Activated CD4-positive, alpha-beta T cell treated with anti-CD3 and anti-CD28 coated beads for 36 hours (primary cell): ENCODE data around the gene CREG1. TPM values are rescaled to one million over a fixed set of nuclear protein-coding genes. Genes with fewer than 3 reads are reported as not detected.
A peak's percentile ranks its signal among the peaks of the same experiment; 100 is the strongest.
"Not testable (repeated sequence)": the region's sequence is repeated elsewhere in the genome, so short reads cannot be mapped to it uniquely, and the experiment has no call there.

ENCODE experiments used
- ATAC-seq: fragments of 200-7000 bp; cut with Tn5 transposase; one replicate; pipeline ENCODE4 v1.10.0; 2021; ENCODE audit warnings: mild to moderate bottlenecking, moderate library complexity
- CTCF ChIA-PET: fragments of 350-600 bp; sonication (Branson Sonifier 250); formaldehyde crosslinking; loops from one replicate; lab custom pipeline; 2021; ENCODE audit warnings: antibody characterized with exemption; lab: Charles Lee
- POLR2A ChIA-PET: fragments of 350-600 bp; sonication (Branson Sonifier 250); formaldehyde crosslinking; loops from one replicate; lab custom pipeline; 2021; ENCODE audit warnings: antibody characterized with exemption, inconsistent platforms; lab: Charles Lee
- DNase-seq: peaks from one replicate; pipeline ENCODE4 v3.0.0-alpha.2; 2020
- H3K27ac Mint-ChIP-seq: one replicate; pipeline ENCODE4 v1.8.0; 2021; ENCODE audit warnings: mixed read lengths
- H3K27me3 Mint-ChIP-seq: one replicate; pipeline ENCODE4 v1.8.0; 2021; ENCODE audit warnings: mixed read lengths
- H3K36me3 Mint-ChIP-seq: one replicate; pipeline ENCODE4 v1.8.0; 2021; ENCODE audit warnings: low read depth, mixed read lengths
- H3K4me1 Mint-ChIP-seq: one replicate; pipeline ENCODE4 v1.8.0; 2021; ENCODE audit warnings: mixed read lengths
- H3K4me3 Mint-ChIP-seq: one replicate; pipeline ENCODE4 v1.8.0; 2021; ENCODE audit warnings: mild to moderate bottlenecking, moderate library complexity, mixed read lengths
- H3K9me3 Mint-ChIP-seq: one replicate; pipeline ENCODE4 v1.8.0; 2021; ENCODE audit warnings: low read depth, mixed read lengths
- intact Hi-C, 2 experiments: fragments of 100-400 bp; cut with DNase I in 1 of 2; cut with micrococcal nuclease in 1 of 2; formaldehyde crosslinking; loops; one replicate each; pipeline versions ENCODE4 v1.14.2 to v1.15.1; 2022 to 2024; cut with DNase I, micrococcal nuclease
- total RNA-seq, 2 experiments: library from RNA; stranded (reverse); gene quantifications; one replicate each; pipeline ENCODE4 v1.2.3, GENCODE V29; 2021

Gene CREG1
- total RNA-seq, 2 experiments from 2014 or later, result 8.8 to 9.4 TPM

DNA sequence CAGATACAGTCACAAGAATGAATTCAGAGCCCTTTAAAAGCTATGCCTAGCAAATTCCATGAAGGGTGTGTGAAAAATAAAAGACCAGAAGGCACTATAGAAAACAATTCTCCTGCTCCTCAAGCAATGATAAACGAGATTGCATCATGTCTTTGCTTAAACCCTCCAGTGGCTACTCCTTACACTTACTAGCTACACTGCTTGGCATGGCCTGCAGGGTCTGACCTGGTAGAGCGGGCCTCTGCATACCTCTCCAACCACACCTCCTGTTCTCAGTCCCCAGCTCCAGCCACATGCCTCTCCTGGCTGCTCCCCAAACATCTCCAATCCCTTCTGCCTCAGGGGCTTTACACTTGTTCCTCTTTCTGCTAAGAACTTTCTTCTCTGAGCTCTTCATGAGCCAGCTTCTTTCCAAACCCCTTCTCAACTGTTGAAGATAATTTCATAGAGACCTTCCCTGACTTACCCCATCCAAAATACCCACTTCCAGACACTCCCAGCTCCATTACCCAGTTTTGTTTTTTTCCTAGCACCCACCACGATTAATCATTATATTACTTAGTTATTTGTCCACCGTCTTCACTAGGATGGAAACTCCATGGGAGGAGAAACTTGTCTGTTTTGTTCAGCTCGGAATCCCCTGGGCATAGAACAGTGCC lies 11.2 kb upstream of the CREG1 start:
- ChIA-PET CTCF (interaction anchor here (0.6 to 3.8 kb wide), 7 partner anchors 9 to 163 kb away, joined by 3 to 13 read pairs (median 6); partner anchors contain the start of gene CREG1), POLR2A (interaction anchor here (1.2 kb wide), 1 partner anchor 11 kb away, joined by 5 read pairs; the partner anchor contains the start of gene CREG1)
- Mint-ChIP-seq H3K27ac (no peak overlapping the region), H3K4me1 (no peaks in the 10 kb centered on the region), H3K27me3 (no peaks in the 10 kb centered on the region), H3K4me3 (no peak overlapping the region), H3K36me3 (no peaks in the 10 kb centered on the region), H3K9me3 (no peaks in the 10 kb centered on the region)
- peak; percentile 36 for ATAC-seq
- no peak for DNase-seq
- intact Hi-C loops, result no loop called here

GRCh38 chr1:167563579-167564246 lies 10.2 kb upstream of the CREG1 start:
- Mint-ChIP-seq H3K4me1 (no peaks in the 10 kb centered on the region), H3K4me3 (no peak overlapping the region), H3K27ac (no peak overlapping the region), H3K9me3 (no peaks in the 10 kb centered on the region), H3K36me3 (no peaks in the 10 kb centered on the region), H3K27me3 (no peaks in the 10 kb centered on the region)
- DNase-seq, result no peak
- ATAC-seq, result no peak
- ChIA-PET POLR2A (no interaction called here), CTCF (interaction anchor here (1.3 to 3.8 kb wide), 7 partner anchors 8 to 124 kb away, joined by 3 to 13 read pairs (median 6); partner anchors contain the start of gene CREG1)
- intact Hi-C loops, result no loop called here

DNA sequence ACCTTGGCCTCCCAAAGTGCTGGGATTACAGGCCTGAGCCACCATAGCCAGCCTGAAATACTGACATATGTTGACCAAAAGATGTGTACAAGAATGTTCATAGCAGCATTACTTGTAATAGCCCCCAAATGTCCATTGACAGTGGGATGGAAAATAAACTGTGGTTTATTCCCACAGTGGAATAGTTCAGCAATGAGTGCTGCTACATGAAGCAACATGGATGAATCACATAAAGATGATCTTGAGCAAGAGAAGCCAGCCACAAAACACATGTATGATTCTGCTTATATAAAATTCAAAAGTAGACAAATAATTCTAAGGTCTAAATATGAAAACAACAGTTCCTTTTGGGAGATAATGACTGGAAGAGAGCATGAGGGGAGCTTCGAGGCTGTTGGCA lies 9.1 kb upstream of the CREG1 start:
- CTCF ChIA-PET, result interaction anchor here (0.6 to 1.3 kb wide), 3 partner anchors 9 to 179 kb away, joined by 3 to 5 read pairs (median 3); no protein-coding TSS in a partner anchor
- no peaks in the 10 kb centered on the region for H3K9me3 Mint-ChIP-seq
- no peaks in the 10 kb centered on the region for H3K36me3 Mint-ChIP-seq
- POLR2A ChIA-PET, result no interaction called here
- no peaks in the 10 kb centered on the region for H3K27me3 Mint-ChIP-seq
- intact Hi-C loops, result no loop called here
- H3K27ac Mint-ChIP-seq, result no peak overlapping the region
- no peak overlapping the region for H3K4me3 Mint-ChIP-seq
- no peaks in the 10 kb centered on the region for H3K4me1 Mint-ChIP-seq
- DNase-seq, result no peak
- no peak for ATAC-seq

DNA sequence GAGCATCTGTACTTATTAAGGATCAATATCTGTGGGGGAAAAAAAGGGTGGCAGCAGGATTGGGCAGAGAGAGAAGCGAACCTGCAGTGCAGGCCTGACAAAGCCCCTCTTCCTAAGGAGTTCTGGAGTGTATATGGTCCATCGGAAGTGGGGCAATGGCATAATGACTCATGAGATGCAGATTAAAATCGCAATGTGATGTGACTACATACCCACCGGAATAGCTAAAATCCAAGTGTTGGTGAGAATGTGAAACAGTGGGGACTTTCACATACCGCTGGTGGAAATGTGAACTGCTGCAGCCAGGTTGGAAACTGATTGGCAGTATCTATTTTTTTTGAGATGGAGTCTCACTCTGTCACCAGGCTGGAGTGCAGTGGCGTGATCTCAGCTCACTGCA lies 8.2 kb upstream of the CREG1 start:
- ChIA-PET CTCF (interaction anchor here (0.8 to 1.1 kb wide), 2 partner anchors 28 to 178 kb away, joined by 3 to 4 read pairs; no protein-coding TSS in a partner anchor), POLR2A (interaction anchor here (0.8 kb wide), 1 partner anchor 10 kb away, joined by 4 read pairs; no protein-coding TSS in a partner anchor)
- Mint-ChIP-seq H3K27me3 (no peaks in the 10 kb centered on the region), H3K4me1 (no peaks in the 10 kb centered on the region), H3K9me3 (no peaks in the 10 kb centered on the region), H3K36me3 (no peaks in the 10 kb centered on the region), H3K4me3 (no peak overlapping the region), H3K27ac (no peak overlapping the region)
- intact Hi-C loops, result no loop called here
- ATAC-seq (no peak), DNase-seq (no peak)

GRCh38 chr1:167555971-167556714 lies 2.6 kb upstream of the CREG1 start:
- ATAC-seq (peak; percentile 26), DNase-seq (peak; percentile 86)
- no peaks in the 10 kb centered on the region for H3K27me3 Mint-ChIP-seq
- H3K27ac Mint-ChIP-seq, result no peak overlapping the region
- ChIA-PET POLR2A (interaction anchor here (0.6 to 0.7 kb wide), 2 partner anchors 11 to 152 kb away, joined by 3 to 4 read pairs; no protein-coding TSS in a partner anchor), CTCF (interaction anchor here (0.6 to 4.3 kb wide), 47 partner anchors 8 to 677 kb away, joined by 3 to 33 read pairs (median 3); partner anchors contain the start of genes CD247 and DCAF6)
- no peak overlapping the region for H3K4me3 Mint-ChIP-seq
- no peaks in the 10 kb centered on the region for H3K9me3 Mint-ChIP-seq
- intact Hi-C loops, result loop anchor here (1.0 to 10.0 kb wide), 4 partner anchors 132 to 641 kb away; no protein-coding TSS in a partner anchor
- H3K36me3 Mint-ChIP-seq, result no peaks in the 10 kb centered on the region
- H3K4me1 Mint-ChIP-seq, result peaks cover 23% of the 10 kb centered on the region

DNA sequence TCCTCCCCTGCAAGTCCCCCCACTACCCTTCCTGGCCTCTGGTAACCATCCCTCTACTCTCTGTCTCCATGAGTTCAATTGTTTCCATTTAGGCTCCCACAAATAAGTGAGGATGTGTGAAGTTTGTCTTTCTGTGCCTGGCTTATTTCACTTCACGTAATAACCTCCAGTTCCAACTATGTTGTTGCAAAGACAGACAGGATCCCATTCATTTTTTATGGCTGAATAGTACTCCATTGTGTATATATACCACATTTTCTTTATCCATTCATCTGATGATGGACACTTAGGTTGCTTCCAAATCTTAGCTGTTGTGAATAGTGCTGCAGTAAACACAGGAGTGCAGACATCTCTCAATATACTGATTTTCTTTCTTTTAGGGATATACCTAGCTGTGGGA lies 1.5 kb upstream of the CREG1 start:
- CTCF ChIA-PET, result interaction anchor here (0.6 to 4.3 kb wide), 34 partner anchors 9 to 676 kb away, joined by 3 to 33 read pairs (median 4); partner anchors contain the start of genes CD247 and DCAF6
- H3K4me3 Mint-ChIP-seq, ATAC-seq, H3K27ac Mint-ChIP-seq, POLR2A ChIA-PET, H3K27me3 Mint-ChIP-seq, DNase-seq, H3K36me3 Mint-ChIP-seq, H3K9me3 Mint-ChIP-seq: not testable (repeated sequence)
- H3K4me1 Mint-ChIP-seq, result peaks cover 33% of the 10 kb centered on the region
- intact Hi-C loops, result loop anchor here in 1 of 2 experiments (5.0 to 10.0 kb wide), 2 partner anchors 488 to 640 kb away; no protein-coding TSS in a partner anchor

DNA sequence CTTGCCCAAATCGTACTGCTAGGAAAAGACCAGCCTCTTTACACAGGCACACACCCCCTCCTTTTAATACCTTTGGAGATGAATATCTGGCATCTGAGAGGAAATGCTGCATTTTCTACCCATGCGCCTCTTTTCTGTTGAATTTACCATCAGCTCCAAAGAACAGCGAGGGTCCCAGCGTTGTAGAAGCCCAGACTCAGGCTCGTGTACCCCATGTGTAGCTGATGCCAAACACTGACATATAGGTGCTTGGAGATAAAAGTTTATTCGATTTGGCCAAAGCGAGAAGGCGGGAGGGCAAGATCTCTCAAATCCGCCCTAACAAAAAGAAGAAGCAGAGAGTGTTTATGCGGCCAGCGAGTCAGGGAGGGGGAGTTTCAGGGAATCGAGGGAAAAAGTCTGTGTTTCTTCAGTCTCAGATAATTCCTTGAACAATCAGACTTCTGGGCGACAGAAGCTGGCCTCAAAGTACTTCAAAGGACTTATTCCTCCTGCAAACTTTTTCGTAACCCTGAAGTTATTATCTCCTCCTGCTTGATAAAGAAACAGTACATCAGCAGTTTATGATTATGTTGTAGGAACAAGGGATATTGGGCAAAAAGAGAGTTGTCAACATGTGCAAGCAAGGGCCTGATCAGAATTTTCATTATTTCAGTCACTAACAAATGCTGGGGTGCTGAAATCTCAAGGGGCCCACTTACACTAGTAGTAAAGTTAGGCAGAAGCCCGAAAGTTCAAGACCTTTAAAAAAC lies 642 bp upstream of the CREG1 start:
- no peaks in the 10 kb centered on the region for H3K27me3 Mint-ChIP-seq
- intact Hi-C loops, result loop anchor here (5.0 to 10.0 kb wide), 4 partner anchors 78 to 677 kb away; partner anchors contain the start of genes RCSD1 (in 1 of the 2) and TADA1 (in 1 of the 2)
- H3K36me3 Mint-ChIP-seq, result no peaks in the 10 kb centered on the region
- POLR2A ChIA-PET, result interaction anchor here (0.8 to 1.0 kb wide), 5 partner anchors 11 to 333 kb away, joined by 3 to 6 read pairs (median 5); partner anchors contain the start of gene POU2F1
- peak overlapping the region; percentile 77 for H3K4me3 Mint-ChIP-seq
- H3K4me1 Mint-ChIP-seq, result peaks cover 33% of the 10 kb centered on the region
- no peaks in the 10 kb centered on the region for H3K9me3 Mint-ChIP-seq
- CTCF ChIA-PET, result interaction anchor here (0.6 to 2.9 kb wide), 24 partner anchors 10 to 588 kb away, joined by 3 to 21 read pairs (median 4); no protein-coding TSS in a partner anchor
- ATAC-seq (peak; percentile 16), DNase-seq (peak; percentile 10)
- H3K27ac Mint-ChIP-seq, result peak overlapping the region; percentile 38

DNA sequence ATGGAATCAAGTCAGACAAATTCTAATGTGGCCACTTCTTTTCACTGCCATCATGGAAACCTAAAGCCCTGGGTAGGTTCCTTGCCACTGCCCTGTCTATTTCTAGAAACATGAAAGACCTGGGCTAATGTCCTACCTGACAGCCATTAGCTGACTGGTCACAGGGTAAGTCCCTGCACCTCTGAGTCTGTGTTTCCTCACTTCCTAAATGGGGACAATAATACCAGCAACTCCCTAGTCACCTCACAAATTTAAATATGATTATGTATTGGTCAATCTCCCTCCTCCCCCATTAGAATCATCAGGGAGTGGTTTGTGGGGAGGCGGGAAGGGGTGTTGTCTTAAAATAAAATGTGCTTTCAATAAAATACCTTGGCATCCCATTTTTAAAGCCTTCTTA lies 2.2 kb downstream of the CREG1 start:
- DNase-seq (no peak), ATAC-seq (no peak)
- Mint-ChIP-seq H3K9me3 (no peaks in the 10 kb centered on the region), H3K36me3 (peaks cover 4% of the 10 kb centered on the region), H3K27me3 (no peaks in the 10 kb centered on the region), H3K27ac (no peak overlapping the region), H3K4me1 (peaks cover 35% of the 10 kb centered on the region), H3K4me3 (no peak overlapping the region)
- ChIA-PET CTCF (interaction anchor here (1.2 to 3.4 kb wide), 5 partner anchors 11 to 282 kb away, joined by 3 to 36 read pairs (median 5); no protein-coding TSS in a partner anchor), POLR2A (interaction anchor here (0.5 kb wide), 1 partner anchor 116 kb away, joined by 3 read pairs; no protein-coding TSS in a partner anchor)
- intact Hi-C loops, result loop anchor here (5.0 to 10.0 kb wide), 4 partner anchors 81 to 674 kb away; partner anchors contain the start of genes RCSD1 (in 1 of the 2) and TADA1 (in 1 of the 2)

- ChIA-PET CTCF (interaction anchor here (0.6 to 3.1 kb wide), 11 partner anchors 8 to 1483 kb away, joined by 3 to 36 read pairs (median 3); no protein-coding TSS in a partner anchor), POLR2A (no interaction called here)
- no peak overlapping the region for H3K27ac Mint-ChIP-seq
- no peaks in the 10 kb centered on the region for H3K27me3 Mint-ChIP-seq
- no peaks in the 10 kb centered on the region for H3K9me3 Mint-ChIP-seq
- peaks cover 8% of the 10 kb centered on the region for H3K36me3 Mint-ChIP-seq
- DNase-seq (no peak), ATAC-seq (no peak)
- peaks cover 30% of the 10 kb centered on the region for H3K4me1 Mint-ChIP-seq
- intact Hi-C loops, result no loop called here
- no peak overlapping the region for H3K4me3 Mint-ChIP-seq
These were observed 5.3 kb downstream of the CREG1 start for GRCh38 chr1:167548059-167548932.
